ENCODE data around the gene UNC119. TPM values are rescaled to one million over a fixed set of nuclear protein-coding genes. Genes with fewer than 3 reads are reported as not detected.
"Not testable (repeated sequence)": the region's sequence is repeated elsewhere in the genome, so short reads cannot be mapped to it uniquely, and the experiment has no call there.

The UNC119 gene
- total and polyA plus RNA-seq, 5 donors from 2014 or later = 29.5 to 66.9 (median 31.4) TPM

GRCh38 chr17:28523876-28524275, 28.5 kb downstream of the UNC119 start:
- H3K27ac Mint-ChIP-seq = no peak overlapping the region
- no peaks in the 10 kb centered on the region for H3K4me1 Mint-ChIP-seq
- H3K36me3 ChIP-seq (ENCODE audit: control insufficient read depth, insufficient read depth, low read length) = no peaks in the 10 kb centered on the region
- ATAC-seq (ENCODE audit: low read depth in 2 of 2) (no peak), DNase-seq (no peak)
- no peaks in the 10 kb centered on the region for H3K9me3 Mint-ChIP-seq
- H3K27me3 ChIP-seq (ENCODE audit: control insufficient read depth, insufficient read depth, low read length) = no peaks in the 10 kb centered on the region
- no peaks in the 10 kb centered on the region for H3K9me3 ChIP-seq (ENCODE audit: control insufficient read depth in 2 of 2, low read length in 2 of 2)
- H3K27me3 Mint-ChIP-seq = peaks cover 6% of the 10 kb centered on the region
- H3K27ac ChIP-seq (ENCODE audit: insufficient read depth, low read length, poor library complexity, severe bottlenecking) = no peak overlapping the region
- H3K4me3 ChIP-seq (ENCODE audit: low read depth, low read length) = no peak overlapping the region
- H3K36me3 Mint-ChIP-seq = no peaks in the 10 kb centered on the region
- H3K4me1 ChIP-seq (ENCODE audit: control insufficient read depth, insufficient read depth, low read length, poor library complexity, severe bottlenecking) = no peaks in the 10 kb centered on the region
- no peak overlapping the region for H3K4me3 Mint-ChIP-seq

GRCh38 chr17:28523186-28523585, 29.2 kb downstream of the UNC119 start:
- Histone ChIP-seq H3K27ac (ENCODE audit: insufficient read depth, low read length, poor library complexity, severe bottlenecking) (no peak overlapping the region), H3K4me3 (ENCODE audit: low read depth, low read length) (no peak overlapping the region), H3K4me1 (ENCODE audit: control insufficient read depth, insufficient read depth, low read length, poor library complexity, severe bottlenecking) (no peaks in the 10 kb centered on the region), H3K36me3 (ENCODE audit: control insufficient read depth, insufficient read depth, low read length) (no peaks in the 10 kb centered on the region), H3K9me3 (ENCODE audit: control insufficient read depth in 2 of 2, low read length in 2 of 2) (no peaks in the 10 kb centered on the region), H3K27me3 (ENCODE audit: control insufficient read depth, insufficient read depth, low read length) (no peaks in the 10 kb centered on the region)
- ATAC-seq (ENCODE audit: low read depth in 2 of 2) (no peak), DNase-seq (no peak)
- Mint-ChIP-seq H3K27ac (no peak overlapping the region), H3K36me3 (no peaks in the 10 kb centered on the region), H3K27me3 (peaks cover 9% of the 10 kb centered on the region), H3K4me1 (no peaks in the 10 kb centered on the region), H3K4me3 (no peak overlapping the region), H3K9me3 (no peaks in the 10 kb centered on the region)

- H3K27ac Mint-ChIP-seq = peak overlapping the region in 1 of 3 donors; percentile 31
- not testable (repeated sequence) for H3K27me3 ChIP-seq (ENCODE audit: control insufficient read depth, insufficient read depth, low read length); H3K4me3 ChIP-seq (ENCODE audit: low read depth, low read length); H3K27me3 Mint-ChIP-seq; H3K4me1 ChIP-seq (ENCODE audit: control insufficient read depth, insufficient read depth, low read length, poor library complexity, severe bottlenecking); H3K4me3 Mint-ChIP-seq; H3K27ac ChIP-seq (ENCODE audit: insufficient read depth, low read length, poor library complexity, severe bottlenecking); H3K36me3 ChIP-seq (ENCODE audit: control insufficient read depth, insufficient read depth, low read length); H3K9me3 ChIP-seq (ENCODE audit: control insufficient read depth in 2 of 2, low read length in 2 of 2); DNase-seq; H3K36me3 Mint-ChIP-seq; H3K4me1 Mint-ChIP-seq; H3K9me3 Mint-ChIP-seq; ATAC-seq (ENCODE audit: low read depth in 2 of 2)
Measured at GRCh38 chr17:28522281-28522680, 30.1 kb downstream of the UNC119 start.

GRCh38 chr17:28521311-28522085, 30.9 kb downstream of the UNC119 start:
- Histone ChIP-seq H3K27me3 (ENCODE audit: control insufficient read depth, insufficient read depth, low read length) (no peaks in the 10 kb centered on the region), H3K36me3 (ENCODE audit: control insufficient read depth, insufficient read depth, low read length) (no peaks in the 10 kb centered on the region), H3K9me3 (ENCODE audit: control insufficient read depth in 2 of 2, low read length in 2 of 2) (no peaks in the 10 kb centered on the region), H3K4me3 (ENCODE audit: low read depth, low read length) (no peak overlapping the region), H3K4me1 (ENCODE audit: control insufficient read depth, insufficient read depth, low read length, poor library complexity, severe bottlenecking) (no peaks in the 10 kb centered on the region), H3K27ac (ENCODE audit: insufficient read depth, low read length, poor library complexity, severe bottlenecking) (no peak overlapping the region)
- no peak overlapping the region for H3K27ac Mint-ChIP-seq
- no peak for DNase-seq
- H3K4me1 Mint-ChIP-seq = no peaks in the 10 kb centered on the region
- no peak overlapping the region for H3K4me3 Mint-ChIP-seq
- H3K9me3 Mint-ChIP-seq = no peaks in the 10 kb centered on the region
- ATAC-seq (ENCODE audit: low read depth in 2 of 2) = no peak
- no peaks in the 10 kb centered on the region for H3K36me3 Mint-ChIP-seq
- H3K27me3 Mint-ChIP-seq = peaks cover 5% of the 10 kb centered on the region

- Mint-ChIP-seq H3K4me3 (no peak overlapping the region), H3K27ac (no peak overlapping the region), H3K4me1 (no peaks in the 10 kb centered on the region), H3K27me3 (peaks cover 9% of the 10 kb centered on the region), H3K9me3 (no peaks in the 10 kb centered on the region), H3K36me3 (no peaks in the 10 kb centered on the region)
- H3K27ac ChIP-seq (ENCODE audit: insufficient read depth, low read length, poor library complexity, severe bottlenecking) = no peak overlapping the region
- no peaks in the 10 kb centered on the region for H3K36me3 ChIP-seq (ENCODE audit: control insufficient read depth, insufficient read depth, low read length)
- DNase-seq (no peak), ATAC-seq (ENCODE audit: low read depth in 2 of 2) (no peak)
- no peaks in the 10 kb centered on the region for H3K9me3 ChIP-seq (ENCODE audit: control insufficient read depth in 2 of 2, low read length in 2 of 2)
- H3K27me3 ChIP-seq (ENCODE audit: control insufficient read depth, insufficient read depth, low read length) = no peaks in the 10 kb centered on the region
- H3K4me1 ChIP-seq (ENCODE audit: control insufficient read depth, insufficient read depth, low read length, poor library complexity, severe bottlenecking) = no peaks in the 10 kb centered on the region
- no peak overlapping the region for H3K4me3 ChIP-seq (ENCODE audit: low read depth, low read length)
Measured at GRCh38 chr17:28520687-28521086, 31.7 kb downstream of the UNC119 start.

GRCh38 chr17:28519236-28519635, 33.2 kb downstream of the UNC119 start:
- H3K27ac ChIP-seq (ENCODE audit: insufficient read depth, low read length, poor library complexity, severe bottlenecking) = no peak overlapping the region
- DNase-seq = no peak
- H3K4me1 ChIP-seq (ENCODE audit: control insufficient read depth, insufficient read depth, low read length, poor library complexity, severe bottlenecking) = no peaks in the 10 kb centered on the region
- no peaks in the 10 kb centered on the region for H3K9me3 ChIP-seq (ENCODE audit: control insufficient read depth in 2 of 2, low read length in 2 of 2)
- no peak overlapping the region for H3K4me3 ChIP-seq (ENCODE audit: low read depth, low read length)
- Mint-ChIP-seq H3K36me3 (no peaks in the 10 kb centered on the region), H3K4me3 (no peak overlapping the region), H3K9me3 (no peaks in the 10 kb centered on the region), H3K27ac (no peak overlapping the region), H3K27me3 (peaks cover 9% of the 10 kb centered on the region), H3K4me1 (no peaks in the 10 kb centered on the region)
- H3K27me3 ChIP-seq (ENCODE audit: control insufficient read depth, insufficient read depth, low read length) = no peaks in the 10 kb centered on the region
- no peaks in the 10 kb centered on the region for H3K36me3 ChIP-seq (ENCODE audit: control insufficient read depth, insufficient read depth, low read length)
- ATAC-seq (ENCODE audit: low read depth in 2 of 2) = peak in 1 of 2 donors; percentile 31

GRCh38 chr17:28518578-28518977, 33.8 kb downstream of the UNC119 start:
- Mint-ChIP-seq H3K4me3 (no peak overlapping the region), H3K36me3 (no peaks in the 10 kb centered on the region), H3K9me3 (no peaks in the 10 kb centered on the region), H3K27me3 (peaks cover 9% of the 10 kb centered on the region), H3K4me1 (no peaks in the 10 kb centered on the region), H3K27ac (no peak overlapping the region)
- H3K9me3 ChIP-seq (ENCODE audit: control insufficient read depth in 2 of 2, low read length in 2 of 2) = no peaks in the 10 kb centered on the region
- DNase-seq (no peak), ATAC-seq (ENCODE audit: low read depth in 2 of 2) (no peak)
- no peaks in the 10 kb centered on the region for H3K27me3 ChIP-seq (ENCODE audit: control insufficient read depth, insufficient read depth, low read length)
- no peak overlapping the region for H3K4me3 ChIP-seq (ENCODE audit: low read depth, low read length)
- H3K36me3 ChIP-seq (ENCODE audit: control insufficient read depth, insufficient read depth, low read length) = no peaks in the 10 kb centered on the region
- no peaks in the 10 kb centered on the region for H3K4me1 ChIP-seq (ENCODE audit: control insufficient read depth, insufficient read depth, low read length, poor library complexity, severe bottlenecking)
- H3K27ac ChIP-seq (ENCODE audit: insufficient read depth, low read length, poor library complexity, severe bottlenecking) = no peak overlapping the region

- Histone ChIP-seq H3K36me3 (ENCODE audit: control insufficient read depth, insufficient read depth, low read length) (no peaks in the 10 kb centered on the region), H3K27me3 (ENCODE audit: control insufficient read depth, insufficient read depth, low read length) (no peaks in the 10 kb centered on the region), H3K4me1 (ENCODE audit: control insufficient read depth, insufficient read depth, low read length, poor library complexity, severe bottlenecking) (no peaks in the 10 kb centered on the region), H3K4me3 (ENCODE audit: low read depth, low read length) (no peak overlapping the region), H3K9me3 (ENCODE audit: control insufficient read depth in 2 of 2, low read length in 2 of 2) (no peaks in the 10 kb centered on the region), H3K27ac (ENCODE audit: insufficient read depth, low read length, poor library complexity, severe bottlenecking) (no peak overlapping the region)
- peaks cover 9% of the 10 kb centered on the region for H3K27me3 Mint-ChIP-seq
- no peak overlapping the region for H3K4me3 Mint-ChIP-seq
- no peak overlapping the region for H3K27ac Mint-ChIP-seq
- no peaks in the 10 kb centered on the region for H3K36me3 Mint-ChIP-seq
- no peak for DNase-seq
- no peaks in the 10 kb centered on the region for H3K9me3 Mint-ChIP-seq
- H3K4me1 Mint-ChIP-seq = no peaks in the 10 kb centered on the region
- ATAC-seq (ENCODE audit: low read depth in 2 of 2) = no peak
Measured at GRCh38 chr17:28518132-28518531, 34.3 kb downstream of the UNC119 start.

Measured in CD4-positive, CD25-positive, alpha-beta regulatory T cell (primary cell).